HG02763 (cell line): ENCODE measurements around the gene EPC1.
"Not testable (repeated sequence)": the region's sequence is repeated elsewhere in the genome, so short reads cannot be mapped to it uniquely, and the experiment has no call there.

Experiments used
- ATAC-seq: cut with Tn5 transposase; IDR thresholded peaks from one replicate; pipeline ENCODE4 v1.9.1; 2021; ENCODE audit warnings: mild to moderate bottlenecking, moderate library complexity; ENCODE audit not compliant: unreplicated experiment

Gene EPC1

GRCh38 chr10:32372000-32372875 is 25.3 kb upstream of the EPC1 start:
- ATAC-seq = no peak

GRCh38 chr10:32371101-32371500 is 24.1 kb upstream of the EPC1 start:
- ATAC-seq = no peak

- no peak for ATAC-seq
These were observed 21.0 kb upstream of the EPC1 start for GRCh38 chr10:32367793-32368453.

- ATAC-seq = no peak
These were observed 19.6 kb upstream of the EPC1 start for GRCh38 chr10:32366588-32366987.

GRCh38 chr10:32366111-32366510 is 19.2 kb upstream of the EPC1 start:
- ATAC-seq = no peak

- not testable (repeated sequence) for ATAC-seq
These were observed 18.4 kb upstream of the EPC1 start for GRCh38 chr10:32365404-32365803.

- ATAC-seq = no peak
These were observed 15.6 kb upstream of the EPC1 start for GRCh38 chr10:32362571-32362970.

GRCh38 chr10:32360884-32361283 is 13.9 kb upstream of the EPC1 start:
- no peak for ATAC-seq

- ATAC-seq = no peak
These were observed 13.3 kb upstream of the EPC1 start for GRCh38 chr10:32360241-32360640.

- no peak for ATAC-seq
These were observed 10.2 kb upstream of the EPC1 start for GRCh38 chr10:32357056-32357735.

- not testable (repeated sequence) for ATAC-seq
These were observed 7.7 kb upstream of the EPC1 start for GRCh38 chr10:32354690-32355089.

GRCh38 chr10:32350811-32351350 is 3.9 kb upstream of the EPC1 start:
- ATAC-seq = no peak

GRCh38 chr10:32349968-32350738 is 3.2 kb upstream of the EPC1 start:
- no peak for ATAC-seq

- no peak for ATAC-seq
These were observed 2.2 kb upstream of the EPC1 start for GRCh38 chr10:32349199-32349585.

- ATAC-seq = no peak
These were observed 1.6 kb upstream of the EPC1 start for GRCh38 chr10:32348297-32349198.

- peak; percentile 12 for ATAC-seq
These were observed 535 bp upstream of the EPC1 start for GRCh38 chr10:32347363-32348022.

GRCh38 chr10:32346134-32346550 is 816 bp downstream of the EPC1 start:
- ATAC-seq = peak; percentile 77

- no peak for ATAC-seq
These were observed 5.4 kb downstream of the EPC1 start for GRCh38 chr10:32341596-32341995.

- no peak for ATAC-seq
These were observed 6.3 kb downstream of the EPC1 start for GRCh38 chr10:32340596-32341180.
